ENCODE data around the gene LHX8. TPM values are rescaled to one million over a fixed set of nuclear protein-coding genes. Genes with fewer than 3 reads are reported as not detected.
"Not testable (repeated sequence)": the region's sequence is repeated elsewhere in the genome, so short reads cannot be mapped to it uniquely, and the experiment has no call there.

LHX8 gene
- total and polyA plus RNA-seq, 2 donors (not counting 3 experiments of a cell fraction or from before 2014, with no cell fraction given): not detected

DNA sequence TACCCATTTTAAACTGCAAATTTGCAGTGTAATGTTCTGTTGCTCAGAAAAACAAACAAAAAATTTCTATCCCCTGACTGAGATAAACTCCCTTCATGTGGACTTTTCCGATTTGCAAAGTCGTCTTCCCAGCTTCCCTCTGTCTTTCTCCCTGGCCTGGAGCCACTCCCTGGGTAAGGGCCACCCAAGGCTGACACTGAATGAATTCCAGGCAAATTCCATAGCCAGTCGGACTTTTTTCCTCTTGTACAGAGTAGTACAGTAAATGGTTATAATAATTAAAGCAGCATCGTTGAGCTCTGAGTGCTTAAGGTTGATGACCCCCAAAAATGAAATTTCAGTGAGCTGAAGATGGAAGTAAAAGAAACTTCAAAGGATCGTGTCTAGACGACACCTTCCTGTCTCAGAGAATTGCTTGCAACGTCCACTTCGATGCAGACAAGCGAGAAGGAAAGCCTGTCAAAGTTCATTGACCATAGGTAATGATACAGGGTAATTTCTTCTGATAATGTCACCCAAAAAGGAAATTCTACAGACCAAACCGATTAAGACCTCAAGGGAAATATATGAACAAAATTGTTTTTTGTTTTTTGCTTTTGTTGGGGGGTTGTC lies 33.6 kb upstream of the LHX8 start:
- Histone ChIP-seq H3K27me3 (ENCODE audit: control insufficient read depth in 2 of 2, insufficient read depth in 2 of 2, low read length in 2 of 2) (peaks cover 0 to 2% of the 10 kb centered on the region in 2 experiments), H3K9me3 (replicated peaks; ENCODE audit: control insufficient read depth, insufficient read depth, low read length) (no peaks in the 10 kb centered on the region), H3K4me2 (ENCODE audit: insufficient read depth, low read length) (no peak overlapping the region), H3K27ac (ENCODE audit: insufficient read depth, low read depth, low read length) (no peak overlapping the region), H3K79me2 (ENCODE audit: control insufficient read depth, insufficient read depth, low read length) (no peaks in the 10 kb centered on the region), H3K4me3 (replicated peaks in 1 of 3; ENCODE audit: insufficient read depth in 1 of 3, low read depth in 1 of 3, low read length in 3 of 3) (no peak overlapping the region), H4K20me1 (replicated peaks; ENCODE audit: control insufficient read depth, extremely low read depth, insufficient read depth, low read length) (no peaks in the 10 kb centered on the region), H3K36me3 (ENCODE audit: control insufficient read depth in 2 of 2, extremely low read depth in 1 of 2, insufficient read depth in 2 of 2, low read length in 2 of 2) (no peaks in the 10 kb centered on the region), H3K9ac (replicated peaks; ENCODE audit: extremely low read depth, insufficient read depth, low read length) (no peak overlapping the region), H2AFZ (ENCODE audit: low read depth, low read length) (no peak overlapping the region), H3K9me1 (replicated peaks; ENCODE audit: control insufficient read depth, extremely low read depth, insufficient read depth, low read length) (no peaks in the 10 kb centered on the region), H3K4me1 (ENCODE audit: control insufficient read depth, extremely low read depth, insufficient read depth, low read length) (no peaks in the 10 kb centered on the region)
- TF ChIP-seq FOS (IDR thresholded peaks at IDR 0.05; ENCODE audit: borderline replicate concordance, insufficient read depth, low read length) (no peak), EZH2 (IDR thresholded peaks at IDR 0.05; ENCODE audit: borderline replicate concordance, low read depth, low read length, severe bottlenecking) (no peak), MYC (IDR thresholded peaks at IDR 0.05; ENCODE audit: low read depth, low read length) (no peak), POLR2AphosphoS5 (IDR thresholded peaks at IDR 0.05; ENCODE audit: insufficient read depth, low read depth, low read length) (no peak), POLR2A (IDR thresholded peaks at IDR 0.05; ENCODE audit: low read depth, low read length) (no peak), JUN (IDR thresholded peaks at IDR 0.05; ENCODE audit: borderline replicate concordance, insufficient read depth, insufficient read length, low read depth) (no peak)
- TF ChIP-seq, protein P1, sequence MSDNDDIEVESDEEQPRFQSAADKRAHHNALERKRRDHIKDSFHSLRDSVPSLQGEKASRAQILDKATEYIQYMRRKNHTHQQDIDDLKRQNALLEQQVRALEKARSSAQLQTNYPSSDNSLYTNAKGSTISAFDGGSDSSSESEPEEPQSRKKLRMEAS (IDR thresholded peaks at IDR 0.05; ENCODE audit: insufficient read depth, insufficient read length): no peak
- TF ChIP-seq, protein P2, sequence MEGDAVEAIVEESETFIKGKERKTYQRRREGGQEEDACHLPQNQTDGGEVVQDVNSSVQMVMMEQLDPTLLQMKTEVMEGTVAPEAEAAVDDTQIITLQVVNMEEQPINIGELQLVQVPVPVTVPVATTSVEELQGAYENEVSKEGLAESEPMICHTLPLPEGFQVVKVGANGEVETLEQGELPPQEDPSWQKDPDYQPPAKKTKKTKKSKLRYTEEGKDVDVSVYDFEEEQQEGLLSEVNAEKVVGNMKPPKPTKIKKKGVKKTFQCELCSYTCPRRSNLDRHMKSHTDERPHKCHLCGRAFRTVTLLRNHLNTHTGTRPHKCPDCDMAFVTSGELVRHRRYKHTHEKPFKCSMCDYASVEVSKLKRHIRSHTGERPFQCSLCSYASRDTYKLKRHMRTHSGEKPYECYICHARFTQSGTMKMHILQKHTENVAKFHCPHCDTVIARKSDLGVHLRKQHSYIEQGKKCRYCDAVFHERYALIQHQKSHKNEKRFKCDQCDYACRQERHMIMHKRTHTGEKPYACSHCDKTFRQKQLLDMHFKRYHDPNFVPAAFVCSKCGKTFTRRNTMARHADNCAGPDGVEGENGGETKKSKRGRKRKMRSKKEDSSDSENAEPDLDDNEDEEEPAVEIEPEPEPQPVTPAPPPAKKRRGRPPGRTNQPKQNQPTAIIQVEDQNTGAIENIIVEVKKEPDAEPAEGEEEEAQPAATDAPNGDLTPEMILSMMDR (IDR thresholded peaks at IDR 0.05; ENCODE audit: extremely low read depth in 1 of 2, insufficient read depth in 1 of 2, low read depth in 1 of 2, low read length in 2 of 2): no peak
- dilution Hi-C loops (cut with MboI; ENCODE audit: extremely low pct_ligation_motif_present, low sequenced_read_pairs): no loop called here
- no TSS peak for BruUV-seq (replicated peaks)
- FAIRE-seq: no peak
- CTCF ChIA-PET: no interaction called here
- no peak for DNase-seq (ENCODE audit: low read depth, low spot score)
- intact Hi-C loops (cut with micrococcal nuclease): no loop called here
- POLR2A ChIA-PET: no interaction called here

DNA sequence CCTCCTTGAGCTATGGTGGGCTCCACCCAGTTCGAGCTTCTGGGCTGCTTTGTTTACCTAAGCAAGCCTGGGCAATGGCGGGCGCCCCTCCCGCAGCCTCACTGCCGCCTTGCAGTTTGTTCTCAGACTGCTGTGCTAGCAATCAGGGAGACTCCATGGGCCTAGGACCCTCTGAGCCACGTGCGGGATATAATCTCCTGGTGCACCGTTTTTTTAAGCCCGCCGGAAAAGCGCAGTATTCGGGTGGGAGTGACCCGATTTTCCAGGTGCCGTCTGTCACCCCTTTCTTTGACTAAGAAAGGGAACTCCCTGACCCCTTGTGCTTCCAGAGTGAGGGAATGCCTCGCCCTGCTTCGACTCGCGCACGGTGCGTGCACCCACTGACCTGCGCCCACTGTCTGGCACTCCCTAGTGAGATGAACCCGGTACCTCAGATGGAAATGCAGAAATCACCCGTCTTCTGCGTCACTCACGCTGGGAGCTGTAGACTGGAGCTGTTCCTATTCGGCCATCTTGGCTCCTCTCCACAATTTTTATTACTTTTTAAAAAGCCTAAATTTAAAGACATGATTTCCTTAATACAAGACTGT lies 21.7 kb upstream of the LHX8 start:
- H3K27me3 ChIP-seq (ENCODE audit: control insufficient read depth in 2 of 2, insufficient read depth in 2 of 2, low read length in 2 of 2); H3K9ac ChIP-seq (replicated peaks; ENCODE audit: extremely low read depth, insufficient read depth, low read length); DNase-seq (ENCODE audit: low read depth, low spot score); H4K20me1 ChIP-seq (replicated peaks; ENCODE audit: control insufficient read depth, extremely low read depth, insufficient read depth, low read length); FAIRE-seq; H3K4me2 ChIP-seq (ENCODE audit: insufficient read depth, low read length); H3K79me2 ChIP-seq (ENCODE audit: control insufficient read depth, insufficient read depth, low read length); H3K9me3 ChIP-seq (replicated peaks; ENCODE audit: control insufficient read depth, insufficient read depth, low read length); H3K27ac ChIP-seq (ENCODE audit: insufficient read depth, low read depth, low read length); BruUV-seq (replicated peaks); H2AFZ ChIP-seq (ENCODE audit: low read depth, low read length); H3K4me1 ChIP-seq (ENCODE audit: control insufficient read depth, extremely low read depth, insufficient read depth, low read length); H3K4me3 ChIP-seq (replicated peaks in 1 of 3; ENCODE audit: insufficient read depth in 1 of 3, low read depth in 1 of 3, low read length in 3 of 3); intact Hi-C loops (cut with micrococcal nuclease); POLR2A ChIA-PET; H3K9me1 ChIP-seq (replicated peaks; ENCODE audit: control insufficient read depth, extremely low read depth, insufficient read depth, low read length); CTCF ChIA-PET; H3K36me3 ChIP-seq (ENCODE audit: control insufficient read depth in 2 of 2, extremely low read depth in 1 of 2, insufficient read depth in 2 of 2, low read length in 2 of 2); dilution Hi-C loops (cut with MboI; ENCODE audit: extremely low pct_ligation_motif_present, low sequenced_read_pairs): not testable (repeated sequence)
